Activated naive CD4-positive, alpha-beta T cell treated with anti-CD3 and anti-CD28 coated beads for 36 hours (primary cell): ENCODE results near the gene H2AZ2. TPM values are rescaled to one million over a fixed set of nuclear protein-coding genes. Genes with fewer than 3 reads are reported as not detected.
"Not testable (repeated sequence)": the region's sequence is repeated elsewhere in the genome, so short reads cannot be mapped to it uniquely, and the experiment has no call there.

Source experiments
- CTCF ChIA-PET: fragments of 350-600 bp; sonication (Branson Sonifier 250); formaldehyde crosslinking; loops from one replicate; lab custom pipeline; 2021; ENCODE audit warnings: antibody characterized with exemption; lab: Charles Lee
- DNase-seq: peaks from one replicate; pipeline ENCODE4 v3.0.0-alpha.2; 2020
- H3K27ac Mint-ChIP-seq: one replicate; pipeline ENCODE4 v1.8.0; 2021; ENCODE audit warnings: mild to moderate bottlenecking, mixed read lengths
- H3K27me3 Mint-ChIP-seq: one replicate; pipeline ENCODE4 v1.8.0; 2021; ENCODE audit warnings: low read depth, mixed read lengths
- H3K36me3 Mint-ChIP-seq: one replicate; pipeline ENCODE4 v1.8.0; 2021; ENCODE audit warnings: low read depth, mixed read lengths
- H3K4me1 Mint-ChIP-seq: one replicate; pipeline ENCODE4 v1.8.0; 2021; ENCODE audit warnings: low read depth, mixed read lengths
- H3K4me3 Mint-ChIP-seq: one replicate; pipeline ENCODE4 v1.8.0; 2021; ENCODE audit warnings: mild to moderate bottlenecking, moderate library complexity, mixed read lengths
- H3K9me3 Mint-ChIP-seq: one replicate; pipeline ENCODE4 v1.8.0; 2021; ENCODE audit warnings: mixed read lengths
- intact Hi-C: fragments of 100-400 bp; cut with micrococcal nuclease; formaldehyde crosslinking; loops from one replicate; pipeline ENCODE4 v1.15.1; 2023
- total RNA-seq, 2 experiments: library from RNA; stranded (reverse); gene quantifications; one replicate each; pipeline ENCODE4 v1.2.3, GENCODE V29; 2021

Gene H2AZ2
- total RNA-seq, 2 experiments from 2014 or later: 344 to 361 TPM

DNA sequence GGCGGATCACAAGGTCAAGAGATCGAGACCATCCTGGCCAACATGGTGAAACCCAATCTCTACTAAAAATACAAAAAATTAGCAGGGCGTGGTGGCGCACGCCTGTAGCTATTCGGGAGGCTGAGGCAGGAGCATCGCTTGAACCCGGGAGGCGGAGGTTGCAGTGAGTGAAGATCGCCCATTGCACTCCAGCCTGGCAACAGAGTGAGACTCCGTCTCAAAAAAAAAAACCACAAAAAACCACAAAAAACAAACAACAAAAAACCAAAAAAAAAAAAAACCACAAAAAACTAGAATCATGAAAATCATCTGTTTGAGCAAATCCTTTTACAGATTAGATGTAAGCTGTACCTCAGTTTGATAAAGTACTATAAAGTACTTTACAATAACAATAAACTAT, 1.5 kb downstream of the H2AZ2 start:
- DNase-seq: peak; percentile 26
- CTCF ChIA-PET: interaction anchor here (0.6 to 3.7 kb wide), 14 partner anchors 10 to 390 kb away, joined by 3 to 18 read pairs (median 4); partner anchors contain the start of gene TMED4
- Mint-ChIP-seq H3K36me3 (peaks cover 38% of the 10 kb centered on the region), H3K4me1 (peaks cover 48% of the 10 kb centered on the region), H3K4me3 (peak overlapping the region; percentile 92), H3K27ac (peak overlapping the region; percentile 95)
- H3K27me3 Mint-ChIP-seq, H3K9me3 Mint-ChIP-seq: not testable (repeated sequence)
- intact Hi-C loops: loop anchor here (2.0 to 5.0 kb wide), 4 partner anchors 386 to 919 kb away; partner anchors contain the start of gene UBE2D4

DNA sequence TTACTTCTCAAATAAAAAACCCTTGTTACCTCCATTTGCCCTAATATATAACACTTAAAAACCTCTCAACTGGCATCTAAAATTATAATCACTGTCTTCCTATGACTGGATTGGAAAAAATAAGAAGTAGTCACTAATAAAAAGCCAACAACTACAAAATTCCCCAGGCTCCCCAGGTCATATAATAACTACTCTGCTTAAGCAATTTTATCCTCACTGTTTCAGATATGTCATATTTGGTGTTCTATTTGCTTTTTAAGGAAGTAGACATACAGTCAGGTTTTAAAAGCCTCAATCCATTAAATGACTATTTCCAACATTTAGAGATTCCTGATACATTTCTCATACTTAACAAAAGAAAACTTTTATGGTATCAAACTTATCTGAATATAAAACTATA, 2.4 kb downstream of the H2AZ2 start:
- Mint-ChIP-seq H3K27me3 (no peaks in the 10 kb centered on the region), H3K4me3 (peak overlapping the region; percentile 36), H3K36me3 (peaks cover 45% of the 10 kb centered on the region), H3K4me1 (peaks cover 51% of the 10 kb centered on the region), H3K27ac (no peak overlapping the region), H3K9me3 (no peaks in the 10 kb centered on the region)
- intact Hi-C loops: loop anchor here (5.0 kb wide), 3 partner anchors 603 to 918 kb away; partner anchors contain the start of gene UBE2D4
- no peak for DNase-seq
- CTCF ChIA-PET: interaction anchor here (0.6 to 3.7 kb wide), 10 partner anchors 9 to 358 kb away, joined by 3 to 18 read pairs (median 4); partner anchors contain the start of gene TMED4

DNA sequence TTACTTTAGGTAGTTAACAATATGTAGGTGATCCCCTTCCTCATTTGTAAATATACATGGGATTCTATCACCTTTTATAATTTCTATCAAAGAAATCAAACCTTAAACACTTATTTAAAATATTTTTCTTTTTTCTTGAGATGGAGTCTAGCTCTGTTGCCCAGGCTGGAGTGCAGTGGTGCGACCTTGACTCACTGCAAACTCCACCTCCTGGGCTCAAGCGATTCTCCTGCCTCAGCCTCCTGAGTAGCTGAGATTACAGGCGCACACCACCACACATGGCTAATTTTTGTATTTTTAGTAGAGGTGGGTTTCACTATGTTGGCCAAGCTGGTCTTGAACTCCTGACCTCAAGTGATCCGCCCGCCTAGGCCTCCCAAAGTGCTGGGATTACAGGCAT, 4.4 kb downstream of the H2AZ2 start:
- CTCF ChIA-PET: interaction anchor here (0.6 to 3.7 kb wide), 7 partner anchors 8 to 346 kb away, joined by 3 to 18 read pairs (median 4); no protein-coding TSS in a partner anchor
- H3K27me3 Mint-ChIP-seq, H3K27ac Mint-ChIP-seq, H3K4me3 Mint-ChIP-seq, intact Hi-C loops, DNase-seq, H3K9me3 Mint-ChIP-seq: not testable (repeated sequence)
- H3K36me3 Mint-ChIP-seq: peaks cover 42% of the 10 kb centered on the region
- H3K4me1 Mint-ChIP-seq: peaks cover 39% of the 10 kb centered on the region

DNA sequence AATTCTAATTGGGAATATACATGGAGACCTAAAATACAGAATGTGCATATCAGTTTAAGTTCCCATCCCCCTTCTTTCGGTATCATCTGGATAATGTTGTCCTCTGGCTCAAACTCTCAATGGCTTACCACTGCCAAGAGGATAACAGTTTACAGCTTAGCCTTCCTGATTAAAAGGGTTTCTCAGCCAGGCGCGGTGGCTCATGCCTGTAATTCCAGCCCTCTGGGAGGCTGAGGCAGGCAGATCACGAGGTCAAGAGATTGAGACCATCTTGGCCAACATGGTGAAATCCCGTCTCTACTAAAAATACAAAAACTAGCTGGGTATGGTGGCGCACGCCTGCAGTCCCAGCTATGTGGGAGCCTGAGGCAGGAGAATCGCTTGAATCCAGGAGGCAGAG, 5.2 kb downstream of the H2AZ2 start:
- CTCF ChIA-PET, DNase-seq, H3K9me3 Mint-ChIP-seq, intact Hi-C loops, H3K27me3 Mint-ChIP-seq, H3K27ac Mint-ChIP-seq, H3K4me3 Mint-ChIP-seq: not testable (repeated sequence)
- peaks cover 41% of the 10 kb centered on the region for H3K36me3 Mint-ChIP-seq
- peaks cover 39% of the 10 kb centered on the region for H3K4me1 Mint-ChIP-seq

DNA sequence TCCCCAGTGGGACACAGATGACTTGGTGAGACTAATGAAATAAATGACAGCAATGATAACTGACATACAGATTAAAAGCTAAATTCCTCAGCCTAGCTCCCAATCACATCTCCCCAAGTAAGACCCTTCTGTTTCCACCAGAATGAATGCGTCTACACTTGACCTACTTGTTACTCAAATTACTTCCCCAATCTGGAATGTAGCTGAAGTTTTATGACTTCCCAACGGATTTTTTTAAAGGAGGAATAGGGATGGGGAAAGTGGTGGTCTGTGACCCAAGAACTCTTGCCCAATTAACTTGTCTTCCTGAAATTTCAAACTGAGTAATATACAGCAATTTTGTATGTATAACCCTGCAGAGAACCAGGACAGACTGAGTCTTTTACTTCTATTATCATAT, 9.1 kb downstream of the H2AZ2 start:
- Mint-ChIP-seq H3K4me3 (no peak overlapping the region), H3K27me3 (no peaks in the 10 kb centered on the region), H3K9me3 (no peaks in the 10 kb centered on the region), H3K4me1 (peaks cover 20% of the 10 kb centered on the region), H3K27ac (no peak overlapping the region), H3K36me3 (peaks cover 51% of the 10 kb centered on the region)
- intact Hi-C loops: no loop called here
- DNase-seq: no peak
- CTCF ChIA-PET: interaction anchor here (1.5 kb wide), 1 partner anchor 298 kb away, joined by 3 read pairs; no protein-coding TSS in a partner anchor

DNA sequence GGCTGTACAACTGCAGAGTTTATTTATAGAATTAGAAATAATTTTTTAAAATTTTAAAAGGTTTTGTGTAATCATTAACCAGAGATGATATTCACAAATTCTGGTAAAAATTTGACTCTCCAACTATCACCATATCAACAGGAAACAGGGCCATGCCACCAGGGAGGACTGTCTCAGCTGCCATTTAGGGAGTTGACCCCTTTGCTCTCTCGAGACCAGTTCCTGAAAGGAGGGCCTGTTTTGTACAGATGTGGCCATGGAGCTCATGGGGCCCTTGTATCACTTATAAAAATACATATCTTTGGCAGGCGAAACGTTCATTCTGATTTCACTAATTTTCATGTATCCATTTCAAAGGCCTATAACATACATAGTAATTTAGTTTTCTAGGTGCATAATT, 20.3 kb downstream of the H2AZ2 start:
- H3K27ac Mint-ChIP-seq: no peak overlapping the region
- CTCF ChIA-PET: interaction anchor here (0.7 kb wide), 1 partner anchor 126 kb away, joined by 3 read pairs; no protein-coding TSS in a partner anchor
- intact Hi-C loops: no loop called here
- peaks cover 27% of the 10 kb centered on the region for H3K36me3 Mint-ChIP-seq
- H3K4me1 Mint-ChIP-seq: peaks cover 12% of the 10 kb centered on the region
- no peak for DNase-seq
- no peak overlapping the region for H3K4me3 Mint-ChIP-seq
- H3K9me3 Mint-ChIP-seq: no peaks in the 10 kb centered on the region
- no peaks in the 10 kb centered on the region for H3K27me3 Mint-ChIP-seq

DNA sequence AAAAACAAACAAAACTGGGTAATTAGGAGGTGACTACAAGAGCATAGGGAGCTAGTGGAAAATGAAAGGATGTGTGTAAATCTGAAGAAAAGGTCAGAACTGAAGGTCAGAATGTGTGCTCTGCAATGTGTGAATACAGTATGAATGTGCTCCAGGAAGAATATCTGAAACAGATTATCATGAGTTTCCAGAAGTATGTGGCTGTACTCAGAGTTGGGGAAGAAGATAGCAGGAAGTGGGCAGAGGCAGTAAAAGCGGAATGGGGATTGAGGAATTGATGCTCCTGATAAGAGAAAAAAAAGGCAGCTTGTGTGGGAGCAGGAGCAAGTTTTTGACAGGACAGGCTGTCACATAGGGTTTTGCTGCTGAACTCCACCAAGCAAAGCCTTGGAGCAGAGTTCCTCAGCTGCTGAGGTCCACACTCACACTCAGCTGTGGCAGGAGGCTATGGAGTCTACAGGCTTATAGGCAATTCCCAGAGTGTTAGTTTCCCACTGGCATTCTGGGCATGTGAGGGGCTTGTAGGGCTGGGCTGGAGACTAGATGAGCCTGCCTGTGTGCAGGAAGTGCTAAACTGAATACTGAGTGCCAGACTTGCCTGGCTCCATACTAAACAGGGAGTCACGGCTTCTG, 22.9 kb downstream of the H2AZ2 start:
- DNase-seq: no peak
- no peak overlapping the region for H3K4me3 Mint-ChIP-seq
- H3K27me3 Mint-ChIP-seq: no peaks in the 10 kb centered on the region
- peaks cover 12% of the 10 kb centered on the region for H3K4me1 Mint-ChIP-seq
- CTCF ChIA-PET: interaction anchor here (2.6 kb wide), 1 partner anchor 23 kb away, joined by 12 read pairs; the partner anchor contains the start of gene H2AZ2
- intact Hi-C loops: no loop called here
- peak overlapping the region; percentile 20 for H3K27ac Mint-ChIP-seq
- peaks cover 16% of the 10 kb centered on the region for H3K36me3 Mint-ChIP-seq
- H3K9me3 Mint-ChIP-seq: no peaks in the 10 kb centered on the region

DNA sequence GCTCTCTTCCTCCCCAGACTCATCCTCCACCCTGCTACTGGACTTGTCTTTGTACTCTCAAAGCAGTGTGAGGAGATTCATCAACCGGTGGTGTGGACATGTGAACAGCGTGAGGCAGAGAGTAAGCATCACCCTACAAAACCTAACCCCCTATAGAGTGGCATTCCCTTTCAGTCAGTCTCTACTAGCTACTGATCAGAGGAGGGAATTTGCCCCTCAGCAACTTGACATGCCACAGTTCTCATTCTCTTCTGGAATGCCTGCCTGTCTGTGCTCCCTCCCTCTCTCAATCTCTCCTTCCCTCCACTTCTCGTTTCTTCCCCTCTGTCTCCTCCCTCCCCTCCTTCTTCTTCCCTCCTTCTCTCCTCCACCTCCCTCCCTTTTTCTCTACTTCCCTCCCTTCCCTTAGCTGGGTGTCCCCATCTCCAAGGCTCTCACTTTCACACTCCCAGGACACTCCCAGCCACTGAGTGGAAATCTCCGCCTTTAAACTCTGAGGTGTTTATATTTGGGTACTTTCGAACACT, 24.6 kb downstream of the H2AZ2 start:
- no peaks in the 10 kb centered on the region for H3K9me3 Mint-ChIP-seq
- CTCF ChIA-PET: interaction anchor here (0.6 to 2.6 kb wide), 4 partner anchors 24 to 95 kb away, joined by 3 to 12 read pairs (median 5); partner anchors contain the start of gene H2AZ2
- intact Hi-C loops: no loop called here
- no peak overlapping the region for H3K4me3 Mint-ChIP-seq
- peaks cover 12% of the 10 kb centered on the region for H3K4me1 Mint-ChIP-seq
- no peak for DNase-seq
- H3K27me3 Mint-ChIP-seq: no peaks in the 10 kb centered on the region
- no peak overlapping the region for H3K27ac Mint-ChIP-seq
- H3K36me3 Mint-ChIP-seq: peaks cover 10% of the 10 kb centered on the region

DNA sequence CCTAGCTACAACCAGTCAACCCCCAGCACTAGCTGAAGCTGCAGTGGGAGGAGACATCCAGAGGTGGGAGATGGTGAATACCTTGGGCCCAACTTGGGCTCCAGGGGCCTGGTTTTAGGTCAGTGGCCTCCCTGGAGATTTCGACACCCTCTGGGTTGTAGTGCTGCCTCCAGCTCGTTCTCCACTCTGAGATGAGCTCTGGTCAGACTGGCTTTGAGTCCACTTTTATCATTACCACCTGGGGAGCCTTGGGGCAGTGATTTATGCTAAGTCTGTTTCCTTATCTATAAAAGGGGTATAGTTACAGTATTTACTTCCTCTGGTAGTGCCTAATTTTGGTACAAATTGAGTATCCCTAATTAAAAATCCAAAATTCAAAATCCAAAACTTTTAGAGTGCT, 28.6 kb downstream of the H2AZ2 start:
- Mint-ChIP-seq H3K27ac (no peak overlapping the region), H3K27me3 (no peaks in the 10 kb centered on the region), H3K36me3 (no peaks in the 10 kb centered on the region), H3K4me1 (peaks cover under 1% of the 10 kb centered on the region), H3K9me3 (no peaks in the 10 kb centered on the region), H3K4me3 (no peak overlapping the region)
- DNase-seq: no peak
- CTCF ChIA-PET: interaction anchor here (0.6 to 1.3 kb wide), 3 partner anchors 26 to 267 kb away, joined by 3 to 4 read pairs (median 4); no protein-coding TSS in a partner anchor
- intact Hi-C loops: no loop called here

DNA sequence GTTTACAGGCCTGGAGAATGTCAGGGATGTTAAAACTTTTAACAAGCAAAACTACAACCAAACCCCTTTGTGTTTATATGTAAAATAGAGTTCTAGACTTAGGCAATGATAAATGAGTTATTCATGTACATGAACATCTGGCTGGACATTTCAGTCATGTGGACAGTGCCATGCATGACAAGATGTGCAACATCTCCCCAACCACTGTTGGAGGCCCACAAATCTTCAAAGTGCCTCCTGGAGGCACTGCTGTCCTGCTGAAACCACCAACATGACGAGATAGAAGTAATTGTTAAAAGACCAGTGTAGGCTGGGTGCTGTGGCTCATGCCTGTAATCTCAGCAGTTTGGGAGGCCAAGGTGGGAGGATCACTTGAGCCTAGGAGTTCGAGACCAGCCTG, 33.0 kb downstream of the H2AZ2 start:
- Mint-ChIP-seq H3K27me3 (no peaks in the 10 kb centered on the region), H3K9me3 (no peaks in the 10 kb centered on the region), H3K27ac (no peak overlapping the region), H3K4me3 (no peak overlapping the region), H3K4me1 (no peaks in the 10 kb centered on the region), H3K36me3 (no peaks in the 10 kb centered on the region)
- intact Hi-C loops: no loop called here
- no peak for DNase-seq
- CTCF ChIA-PET: no interaction called here

DNA sequence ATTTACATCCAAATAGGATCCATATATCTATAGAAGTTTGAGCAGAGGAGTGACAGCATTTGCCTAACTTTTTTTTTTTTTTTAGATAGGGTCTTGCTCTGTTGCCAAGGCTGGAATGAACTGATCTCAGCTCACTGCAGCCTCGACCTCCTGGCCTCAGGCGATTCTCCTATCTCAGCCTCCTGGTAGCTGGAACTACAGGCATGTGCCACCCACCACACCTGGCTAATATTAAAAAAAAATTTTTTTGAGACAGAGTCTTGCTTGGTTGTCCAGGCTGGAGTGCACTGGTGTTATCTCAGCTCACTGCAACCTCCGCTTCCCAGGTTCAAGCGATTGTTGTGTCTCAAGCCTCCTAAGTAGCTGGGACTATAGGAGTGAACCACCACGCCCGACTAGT, 36.3 kb downstream of the H2AZ2 start:
- Mint-ChIP-seq H3K27me3 (no peaks in the 10 kb centered on the region), H3K27ac (no peak overlapping the region), H3K36me3 (no peaks in the 10 kb centered on the region), H3K4me3 (no peak overlapping the region), H3K4me1 (no peaks in the 10 kb centered on the region), H3K9me3 (no peaks in the 10 kb centered on the region)
- DNase-seq: no peak
- CTCF ChIA-PET: no interaction called here
- intact Hi-C loops: no loop called here

DNA sequence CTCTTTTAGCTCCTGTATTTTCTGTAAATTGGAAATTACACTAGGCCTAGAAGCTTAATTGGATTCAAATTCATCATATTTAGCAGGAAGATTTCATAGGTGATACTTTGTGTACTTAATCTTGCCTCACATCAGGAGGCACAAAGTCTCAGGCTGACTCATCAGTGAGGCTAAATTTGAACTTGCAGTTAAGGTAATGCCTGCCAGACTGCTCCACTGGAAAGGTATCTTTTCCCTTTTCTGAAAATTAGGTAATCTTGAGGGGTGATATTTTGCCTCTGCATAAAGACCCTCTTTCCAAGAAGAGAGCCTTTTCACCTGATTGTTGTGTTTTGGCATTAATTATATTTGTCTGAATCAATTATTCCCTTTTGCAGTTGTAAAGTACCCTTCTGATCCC, 36.8 kb downstream of the H2AZ2 start:
- Mint-ChIP-seq H3K36me3 (no peaks in the 10 kb centered on the region), H3K4me3 (no peak overlapping the region), H3K4me1 (no peaks in the 10 kb centered on the region), H3K9me3 (no peaks in the 10 kb centered on the region), H3K27me3 (no peaks in the 10 kb centered on the region), H3K27ac (no peak overlapping the region)
- DNase-seq: no peak
- CTCF ChIA-PET: interaction anchor here (1.0 to 1.6 kb wide), 5 partner anchors 20 to 571 kb away, joined by 3 to 6 read pairs (median 3); no protein-coding TSS in a partner anchor
- intact Hi-C loops: no loop called here
